SH-SY5Y (cell line): ENCODE data around the gene LMBR1.

Experiments used
- GATA2 ChIP-seq: IDR thresholded peaks from 2 replicates; pipeline ENCODE4 v1.6.1; 2011; ENCODE audit warnings: mild to moderate bottlenecking, low read depth, low read length
- GATA3 ChIP-seq: IDR thresholded peaks from 2 replicates; pipeline ENCODE4 v1.6.1; 2011; ENCODE audit warnings: low read depth, mild to moderate bottlenecking, low read length, moderate library complexity

Gene LMBR1

GRCh38 chr7:156858523-156858922, 34.5 kb downstream of the LMBR1 start:
- TF ChIP-seq GATA2 (no peak), GATA3 (no peak)

- TF ChIP-seq GATA2 (no peak), GATA3 (no peak)
Measured at GRCh38 chr7:156857757-156858156, 35.2 kb downstream of the LMBR1 start.

- TF ChIP-seq GATA3, result no peak
- TF ChIP-seq GATA2, result no peak
Measured at GRCh38 chr7:156854654-156855053, 38.3 kb downstream of the LMBR1 start.

DNA sequence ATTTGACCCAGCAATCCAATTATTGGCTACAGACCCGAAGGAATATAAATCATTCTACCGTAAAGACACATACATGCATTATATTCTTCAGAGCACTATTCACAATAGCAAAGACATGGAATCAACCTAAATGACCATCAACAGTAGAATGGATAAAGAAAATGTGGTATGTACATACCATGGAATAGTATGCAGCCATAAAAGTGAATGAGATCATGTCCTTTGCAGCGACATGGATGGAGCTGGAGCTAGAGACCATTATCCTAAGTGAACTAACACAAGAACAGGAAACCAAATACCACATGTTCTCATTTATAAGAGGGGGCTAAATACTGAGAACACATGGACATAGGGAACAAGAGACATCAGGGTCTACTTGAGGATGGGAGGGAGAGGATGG, 44.0 kb downstream of the LMBR1 start:
- TF ChIP-seq GATA2 (no peak), GATA3 (no peak)

GRCh38 chr7:156845379-156846101, 47.4 kb downstream of the LMBR1 start:
- no peak for TF ChIP-seq GATA3
- no peak for TF ChIP-seq GATA2

DNA sequence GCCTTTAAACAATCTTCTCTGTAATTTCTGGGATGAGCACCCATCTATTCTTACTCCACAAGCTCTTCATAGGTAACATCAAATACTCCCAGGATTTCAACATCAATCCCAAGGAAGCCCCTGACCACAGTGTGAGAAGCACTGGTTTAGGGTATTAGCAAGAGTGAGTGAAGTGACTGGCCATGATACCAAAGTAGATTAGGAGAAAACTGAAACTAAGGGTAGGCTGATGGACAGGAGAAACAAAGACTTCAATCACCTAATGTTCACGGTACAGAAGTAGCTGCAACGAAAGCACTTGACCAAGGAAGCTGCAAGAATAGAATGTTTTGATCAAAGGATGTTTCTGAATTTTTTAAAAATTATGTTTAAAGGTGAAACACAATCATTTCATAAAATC, 49.8 kb downstream of the LMBR1 start:
- TF ChIP-seq GATA3 (no peak), GATA2 (no peak)

DNA sequence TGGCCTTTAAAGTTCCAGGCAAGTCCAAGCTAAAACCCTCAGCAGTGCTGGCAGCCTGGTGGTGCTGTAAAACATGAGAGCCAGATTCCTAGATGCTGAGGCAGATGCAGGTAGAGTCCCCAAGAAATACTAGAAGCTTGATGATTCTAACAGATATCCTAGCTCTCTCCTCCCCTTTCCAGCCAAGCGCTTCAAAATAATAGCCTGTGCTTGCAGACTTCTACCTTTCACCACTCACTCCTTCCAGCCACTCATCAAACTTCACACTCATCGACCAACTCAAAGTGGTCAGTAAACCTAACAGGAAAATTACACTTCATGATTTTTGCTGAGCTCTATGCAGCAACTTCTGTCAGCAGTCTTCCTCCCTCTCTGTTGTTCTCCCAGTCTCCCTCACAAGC, 50.2 kb downstream of the LMBR1 start:
- no peak for TF ChIP-seq GATA2
- TF ChIP-seq GATA3, result no peak

GRCh38 chr7:156842317-156842716, 50.7 kb downstream of the LMBR1 start:
- TF ChIP-seq GATA3, result no peak
- TF ChIP-seq GATA2, result peak; percentile 29; the same call in 1 of the 2 replicates

DNA sequence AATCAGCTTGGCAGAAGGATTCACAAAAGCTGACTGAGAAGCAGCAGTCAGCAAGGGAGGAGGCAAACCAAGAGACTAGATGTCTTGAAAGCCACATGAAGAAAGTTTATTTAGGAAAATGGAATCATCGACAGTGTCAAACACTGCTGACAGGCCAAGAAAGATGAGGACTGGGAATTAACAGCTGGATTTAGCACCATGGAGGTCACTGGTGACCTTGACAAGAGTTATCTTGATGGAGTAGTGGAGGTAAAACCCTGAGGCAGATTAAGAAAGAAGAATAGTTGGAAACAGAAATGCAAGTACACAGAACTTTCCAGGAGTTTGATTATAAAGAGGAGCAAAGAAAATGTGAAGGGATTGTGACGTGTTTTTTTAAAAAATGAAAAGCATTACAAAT, 51.5 kb downstream of the LMBR1 start:
- TF ChIP-seq GATA2 (no peak), GATA3 (no peak)

- TF ChIP-seq GATA2 (no peak), GATA3 (no peak)
Measured at GRCh38 chr7:156840134-156840533, 52.8 kb downstream of the LMBR1 start.

DNA sequence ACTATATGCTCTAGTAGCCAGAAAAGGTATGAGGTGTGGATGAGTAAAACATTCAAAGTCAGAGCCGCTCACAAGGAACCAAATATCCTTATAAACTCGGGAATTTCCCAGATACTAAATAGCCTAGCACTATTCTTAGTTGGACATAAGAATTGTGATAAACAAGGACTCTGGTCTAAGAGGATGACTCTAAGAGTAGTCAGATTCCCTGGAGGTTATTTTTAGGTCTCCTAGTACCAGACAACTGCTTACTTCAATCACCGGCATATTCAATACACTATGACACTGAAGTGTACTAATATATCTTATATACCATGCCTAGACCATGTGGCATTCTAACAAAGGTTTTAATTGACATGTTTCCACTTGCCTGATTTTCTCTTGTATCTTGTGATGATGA, 56.5 kb downstream of the LMBR1 start:
- no peak for TF ChIP-seq GATA3

- TF ChIP-seq GATA2 (no peak), GATA3 (no peak)
Measured at GRCh38 chr7:156834462-156834861, 58.5 kb downstream of the LMBR1 start.

DNA sequence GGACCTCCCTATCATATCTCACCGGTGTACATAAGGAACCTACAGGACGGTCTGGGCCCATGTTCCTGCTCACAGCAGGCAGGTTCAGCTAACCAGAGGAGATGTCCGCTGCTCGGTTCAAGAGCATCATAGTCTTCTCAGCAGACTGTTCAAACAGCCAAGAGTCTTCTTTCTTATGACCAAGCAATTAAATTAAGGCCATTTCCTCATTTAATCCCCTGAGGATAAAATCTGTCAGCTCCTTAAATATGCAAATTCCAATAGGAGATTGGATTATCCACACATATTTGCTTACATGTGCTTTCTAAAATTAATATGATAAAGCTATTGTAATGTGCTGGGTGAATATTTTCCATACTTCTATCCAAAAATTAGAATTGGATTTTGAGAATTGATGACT, 59.7 kb downstream of the LMBR1 start:
- no peak for TF ChIP-seq GATA2

GRCh38 chr7:156832195-156832877, 60.6 kb downstream of the LMBR1 start:
- no peak for TF ChIP-seq GATA2
- TF ChIP-seq GATA3, result no peak

- TF ChIP-seq GATA2 (no peak), GATA3 (no peak)
Measured at GRCh38 chr7:156829669-156830336, 63.2 kb downstream of the LMBR1 start.
